ENCODE data around the gene IST1.

GRCh38 chr16:71961066-71962039, 66.0 kb downstream of the IST1 start:
- TF ChIP-seq CTCF (IDR thresholded peaks at IDR 0.05; ENCODE audit: poor library complexity), result peak; percentile 89
- TF ChIP-seq EZH2phosphoT487 (IDR thresholded peaks at IDR 0.05; ENCODE audit: low read depth, severe bottlenecking, unreplicated experiment), result no peak
- no peak for TF ChIP-seq EZH2 (IDR thresholded peaks at IDR 0.05; ENCODE audit: borderline replicate concordance)
